Measurements from ENCODE around the gene ISCU. TPM values are rescaled to one million over a fixed set of nuclear protein-coding genes. Genes with fewer than 3 reads are reported as not detected.
"Not testable (repeated sequence)": the region's sequence is repeated elsewhere in the genome, so short reads cannot be mapped to it uniquely, and the experiment has no call there.

Gene ISCU
- total RNA-seq, 2 experiments from 2014 or later, result 91.4 to 92.1 TPM

- CTCF ChIA-PET, result interaction anchor here (0.6 to 8.4 kb wide), 3 partner anchors 53 to 98 kb away, joined by 4 to 129 read pairs (median 4); no protein-coding TSS in a partner anchor
- POLR2A ChIA-PET, result interaction anchor here (0.5 to 1.0 kb wide), 3 partner anchors 51 to 68 kb away, joined by 5 to 8 read pairs (median 6); partner anchors contain the start of gene SELPLG
Measured at GRCh38 chr12:108565976-108566375, 3.6 kb downstream of the ISCU start.

GRCh38 chr12:108566452-108566851 lies 4.1 kb downstream of the ISCU start:
- ChIA-PET POLR2A (interaction anchor here (1.0 kb wide), 1 partner anchor 51 kb away, joined by 6 read pairs; no protein-coding TSS in a partner anchor), CTCF (interaction anchor here (1.4 to 8.4 kb wide), 2 partner anchors 53 to 98 kb away, joined by 4 to 129 read pairs; no protein-coding TSS in a partner anchor)

GRCh38 chr12:108567406-108568337 lies 5.3 kb downstream of the ISCU start:
- ChIA-PET POLR2A (interaction anchor here (1.0 to 2.3 kb wide), 5 partner anchors 8 to 66 kb away, joined by 3 to 16 read pairs (median 5); partner anchors contain the start of gene SELPLG), CTCF (interaction anchor here (1.1 to 8.4 kb wide), 4 partner anchors 8 to 68 kb away, joined by 5 to 129 read pairs (median 11); partner anchors contain the start of gene SART3)

GRCh38 chr12:108568338-108569154 lies 6.2 kb downstream of the ISCU start:
- ChIA-PET POLR2A (interaction anchor here (1.0 to 2.3 kb wide), 6 partner anchors 9 to 66 kb away, joined by 3 to 16 read pairs (median 6); partner anchors contain the start of gene SELPLG), CTCF (interaction anchor here (0.7 to 8.4 kb wide), 4 partner anchors 9 to 270 kb away, joined by 3 to 129 read pairs (median 11); partner anchors contain the start of gene SART3)

GRCh38 chr12:108570743-108571608 lies 8.6 kb downstream of the ISCU start:
- CTCF ChIA-PET, result interaction anchor here (1.0 to 8.4 kb wide), 4 partner anchors 11 to 61 kb away, joined by 3 to 129 read pairs (median 4); no protein-coding TSS in a partner anchor
- POLR2A ChIA-PET, result interaction anchor here (0.9 kb wide), 1 partner anchor 46 kb away, joined by 5 read pairs; no protein-coding TSS in a partner anchor

GRCh38 chr12:108571609-108572165 lies 9.3 kb downstream of the ISCU start:
- POLR2A ChIA-PET, result interaction anchor here (2.0 kb wide), 1 partner anchor 10 kb away, joined by 10 read pairs; the partner anchor contains the start of genes ISCU and SART3
- CTCF ChIA-PET, result interaction anchor here (1.3 to 8.4 kb wide), 4 partner anchors 46 to 58 kb away, joined by 3 to 129 read pairs (median 12); no protein-coding TSS in a partner anchor

- ChIA-PET CTCF (interaction anchor here (1.1 to 2.5 kb wide), 4 partner anchors 39 to 265 kb away, joined by 3 to 20 read pairs (median 4); no protein-coding TSS in a partner anchor), POLR2A (interaction anchor here (0.7 to 2.0 kb wide), 3 partner anchors 10 to 48 kb away, joined by 3 to 10 read pairs (median 6); partner anchors contain the start of genes ISCU and SART3)
Measured at GRCh38 chr12:108572166-108572790, 9.9 kb downstream of the ISCU start.

GRCh38 chr12:108573317-108573716 lies 10.9 kb downstream of the ISCU start:
- POLR2A ChIA-PET, result interaction anchor here (0.7 to 2.0 kb wide), 3 partner anchors 11 to 212 kb away, joined by 3 to 10 read pairs (median 10); partner anchors contain the start of genes ISCU and SART3
- CTCF ChIA-PET, result interaction anchor here (0.7 to 2.5 kb wide), 5 partner anchors 12 to 264 kb away, joined by 3 to 20 read pairs (median 3); partner anchors contain the start of gene SART3

GRCh38 chr12:108574276-108574675 lies 11.9 kb downstream of the ISCU start:
- CTCF ChIA-PET, result interaction anchor here (2.5 kb wide), 1 partner anchor 43 kb away, joined by 20 read pairs; no protein-coding TSS in a partner anchor

GRCh38 chr12:108575199-108575912 lies 13.0 kb downstream of the ISCU start:
- CTCF ChIA-PET, result interaction anchor here (0.7 to 2.5 kb wide), 4 partner anchors 11 to 111 kb away, joined by 3 to 7 read pairs (median 3); no protein-coding TSS in a partner anchor
- POLR2A ChIA-PET, result no interaction called here

More at GRCh38 chr12:108574276-108574675, 11.9 kb downstream of the ISCU start:
- POLR2A ChIA-PET, result not testable (repeated sequence)

GRCh38 chr12:108576660-108577234 lies 14.4 kb downstream of the ISCU start:
- POLR2A ChIA-PET, result no interaction called here

GRCh38 chr12:108577458-108577857 lies 15.1 kb downstream of the ISCU start:
- POLR2A ChIA-PET, result no interaction called here
- CTCF ChIA-PET, result interaction anchor here (2.5 kb wide), 1 partner anchor 40 kb away, joined by 7 read pairs; no protein-coding TSS in a partner anchor

More at GRCh38 chr12:108576660-108577234, 14.4 kb downstream of the ISCU start:
- CTCF ChIA-PET, result interaction anchor here (2.5 kb wide), 1 partner anchor 41 kb away, joined by 7 read pairs; no protein-coding TSS in a partner anchor

- ChIA-PET POLR2A (no interaction called here), CTCF (no interaction called here)
Measured at GRCh38 chr12:108578264-108578663, 15.9 kb downstream of the ISCU start.

GRCh38 chr12:108578813-108579212 lies 16.4 kb downstream of the ISCU start:
- POLR2A ChIA-PET, result no interaction called here
- CTCF ChIA-PET, result no interaction called here

GRCh38 chr12:108580531-108580930 lies 18.1 kb downstream of the ISCU start:
- ChIA-PET POLR2A (no interaction called here), CTCF (no interaction called here)
